GF-D8 (cell line): Measurements from ENCODE around the gene TTLL11.
"Not testable (repeated sequence)": the region's sequence is repeated elsewhere in the genome, so short reads cannot be mapped to it uniquely, and the experiment has no call there.

Experiments used
- DNase-seq: peaks from one replicate; lab custom pipeline; 2025; lab: John Stamatoyannopoulos, UW

TTLL11 gene

GRCh38 chr9:122125158-122125508 lies 32.0 kb upstream of the TTLL11 start:
- no peak for DNase-seq

DNA sequence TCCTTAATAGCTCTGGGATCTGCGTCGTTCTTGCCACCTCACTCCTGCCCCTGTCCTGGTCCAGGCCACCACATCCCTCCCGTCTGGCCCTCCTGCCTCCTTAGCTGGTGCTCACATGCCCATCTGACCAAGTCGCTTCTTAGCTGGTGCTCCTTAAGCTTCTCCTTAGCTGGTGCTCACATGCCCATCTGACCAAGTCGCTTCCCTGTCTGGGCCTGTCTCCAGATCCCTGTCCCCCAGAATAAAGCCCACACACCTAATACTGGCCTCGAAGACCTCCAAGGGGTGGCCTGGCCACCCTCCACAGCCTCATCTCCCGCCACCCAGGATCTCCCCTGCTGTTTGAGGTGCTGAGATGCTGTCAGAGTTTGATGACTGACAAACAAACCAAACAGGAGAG lies 31.4 kb upstream of the TTLL11 start:
- no peak for DNase-seq

DNA sequence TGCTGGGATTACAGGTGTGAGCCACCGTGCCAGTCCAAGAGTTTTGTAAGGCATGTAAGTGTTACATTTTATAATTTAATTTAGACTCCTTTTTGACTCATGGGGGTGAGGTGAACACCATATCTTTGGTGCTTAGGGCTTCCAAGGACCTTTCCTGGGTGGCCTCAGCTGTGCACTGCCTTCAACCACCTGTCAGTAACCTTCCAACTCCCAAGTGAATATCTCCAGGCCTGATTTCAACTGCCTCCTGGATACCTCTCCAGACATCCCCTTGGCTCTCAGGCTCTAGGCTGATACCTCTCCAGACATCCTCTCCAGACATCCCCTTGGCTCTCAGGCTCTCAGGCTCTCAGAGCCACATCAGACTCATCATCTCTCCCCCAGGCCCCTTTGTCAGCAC lies 30.9 kb upstream of the TTLL11 start:
- DNase-seq = no peak

GRCh38 chr9:122122903-122123632 lies 30.0 kb upstream of the TTLL11 start:
- no peak for DNase-seq

- DNase-seq = no peak
These were observed 29.4 kb upstream of the TTLL11 start for GRCh38 chr9:122122468-122122867.

DNA sequence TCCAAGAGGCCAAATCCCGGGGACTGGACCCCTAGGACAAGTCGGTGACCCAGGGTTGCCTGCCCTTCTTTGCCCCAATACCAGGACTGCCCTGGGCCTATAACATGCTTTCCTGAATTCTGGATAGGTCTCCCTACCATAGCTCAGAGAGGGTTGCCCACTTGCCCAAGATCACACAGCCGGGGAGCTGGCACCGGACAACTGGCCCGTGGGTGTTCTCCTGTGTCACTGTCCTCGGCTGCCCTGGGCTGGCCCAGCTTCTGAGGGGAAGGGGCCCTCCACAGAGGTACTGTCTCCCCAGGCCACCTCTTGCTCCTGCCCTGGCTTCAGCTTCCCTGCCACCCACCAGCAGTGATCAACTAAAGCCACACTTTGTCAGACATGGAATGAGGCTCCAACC lies 28.8 kb upstream of the TTLL11 start:
- DNase-seq = no peak

DNA sequence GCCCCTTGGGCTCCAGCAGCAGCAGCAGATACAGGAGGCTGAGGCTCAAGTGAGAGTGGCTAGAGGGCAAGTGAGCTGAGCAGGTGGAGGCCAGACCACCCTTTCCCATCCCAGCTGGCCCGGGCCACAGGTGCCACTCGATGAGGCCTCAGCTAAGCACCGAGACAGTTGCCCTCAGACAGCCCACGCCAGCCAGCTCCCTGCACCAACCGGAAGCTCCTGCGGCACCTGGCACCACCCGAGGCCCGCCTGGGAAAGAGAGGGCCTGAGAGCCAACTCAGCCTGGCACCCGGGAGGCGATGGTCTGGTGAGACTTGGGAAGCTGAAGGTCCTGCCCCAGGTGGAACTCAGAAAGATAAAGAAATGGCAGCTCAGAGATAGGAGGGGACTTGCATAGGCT lies 28.3 kb upstream of the TTLL11 start:
- no peak for DNase-seq

GRCh38 chr9:122120316-122121071 lies 27.4 kb upstream of the TTLL11 start:
- no peak for DNase-seq

DNA sequence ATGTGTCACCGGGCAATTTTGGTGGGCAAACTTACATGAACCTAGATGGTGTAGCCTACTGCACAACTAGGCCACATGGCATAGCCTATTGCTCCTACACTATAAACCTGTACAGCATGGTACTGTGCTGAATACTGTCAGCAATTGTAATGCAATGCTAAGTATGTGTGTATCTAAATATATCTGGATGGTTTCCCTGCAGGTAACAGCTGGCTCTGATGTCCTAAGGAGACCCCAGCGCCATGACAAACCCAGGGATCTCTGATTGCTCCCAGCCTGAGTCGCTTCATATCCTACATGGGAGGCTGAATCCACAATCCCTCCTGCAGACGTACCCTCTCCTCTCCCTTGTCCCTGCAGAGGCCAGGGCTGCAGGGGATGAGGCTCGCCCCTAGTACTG lies 26.6 kb upstream of the TTLL11 start:
- DNase-seq = no peak

DNA sequence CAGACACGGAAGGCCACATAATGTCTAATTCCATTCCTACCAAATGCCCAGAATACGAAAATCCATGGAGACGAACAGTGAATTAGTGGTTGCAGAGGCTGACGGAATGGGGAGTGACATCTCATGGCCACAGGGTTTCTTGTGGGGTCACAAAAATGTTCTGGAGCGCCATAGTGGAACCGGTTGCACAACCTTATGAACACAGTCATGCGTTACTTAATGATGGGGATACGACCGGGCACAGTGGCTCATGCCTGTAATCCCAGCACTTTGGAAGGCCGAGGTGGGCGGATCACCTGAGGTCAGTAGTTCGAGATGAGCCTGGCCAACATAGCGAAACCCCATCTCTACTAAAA lies 26.0 kb upstream of the TTLL11 start:
- no peak for DNase-seq

DNA sequence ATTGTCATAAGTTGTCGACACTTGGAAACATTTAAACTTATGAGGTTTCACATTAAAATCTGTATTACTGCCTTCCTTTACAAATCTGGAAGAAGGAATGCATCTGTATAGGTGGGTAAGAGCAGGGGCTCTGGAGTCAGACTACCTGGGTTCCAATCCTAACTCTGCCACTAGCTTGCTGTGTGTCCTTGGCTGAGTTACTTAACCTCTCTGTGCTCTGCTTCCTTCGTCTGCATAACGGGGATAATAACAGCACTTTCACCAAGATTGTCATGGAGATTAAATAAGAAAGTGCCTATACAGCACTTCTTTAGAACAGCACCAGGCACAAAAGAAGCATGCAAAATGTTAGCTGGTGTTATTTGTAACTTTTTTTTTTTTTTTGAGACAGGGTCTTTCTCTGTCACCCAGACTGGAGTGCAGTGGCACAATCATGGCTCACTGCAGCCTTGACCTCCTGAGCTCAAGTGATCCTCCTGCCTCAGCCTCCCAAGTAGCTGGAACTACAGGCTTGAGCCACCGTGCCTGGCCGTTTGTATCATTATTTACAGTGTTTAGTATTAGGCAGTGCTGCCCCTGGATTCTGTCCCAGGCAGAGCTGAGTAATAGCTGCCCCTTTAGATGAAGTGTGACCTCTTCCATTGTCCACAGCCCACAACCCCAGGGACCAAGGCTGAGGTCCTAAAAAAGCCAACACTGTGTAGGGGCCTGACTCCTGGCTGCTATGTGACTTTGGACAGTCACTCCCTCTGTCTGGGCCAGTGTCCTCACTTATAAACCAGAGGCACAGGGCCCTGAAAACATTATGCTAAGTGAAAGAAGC lies 25.4 kb upstream of the TTLL11 start:
- no peak for DNase-seq

- not testable (repeated sequence) for DNase-seq
These were observed 24.1 kb upstream of the TTLL11 start for GRCh38 chr9:122117241-122117640.

DNA sequence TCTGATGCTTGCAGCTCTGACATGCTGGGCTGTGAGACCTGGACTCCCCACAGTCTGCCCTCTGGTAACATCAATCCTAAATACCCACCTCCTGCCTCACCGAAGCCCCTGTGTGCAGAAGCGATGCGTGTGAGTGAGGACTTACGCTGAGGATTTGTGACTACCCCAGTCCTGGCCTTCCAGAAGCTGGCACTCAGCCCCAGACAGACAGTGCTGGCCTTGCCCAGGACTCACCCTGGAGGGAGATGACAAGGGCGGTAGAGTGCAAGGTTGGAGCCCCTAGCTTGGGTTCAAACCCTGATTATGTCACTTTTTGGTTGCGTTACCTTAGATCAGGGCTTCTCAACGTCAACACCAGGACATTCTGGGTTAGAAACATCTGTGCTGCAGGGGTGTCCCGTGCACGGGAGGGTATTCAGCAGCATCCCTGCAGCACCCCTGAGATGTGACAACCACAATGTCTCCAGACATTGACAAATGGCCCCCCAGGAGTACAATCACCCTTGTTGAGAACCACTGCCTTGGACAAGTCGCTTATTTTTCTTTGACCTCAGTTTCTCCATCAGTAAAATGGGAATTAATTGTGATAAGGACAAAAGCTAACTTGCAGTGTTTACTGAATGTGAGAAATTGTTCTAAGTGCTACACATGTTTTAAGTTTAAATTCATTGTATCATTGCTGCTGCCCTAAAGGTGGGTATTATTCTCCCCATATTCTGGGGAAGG lies 23.5 kb upstream of the TTLL11 start:
- no peak for DNase-seq

DNA sequence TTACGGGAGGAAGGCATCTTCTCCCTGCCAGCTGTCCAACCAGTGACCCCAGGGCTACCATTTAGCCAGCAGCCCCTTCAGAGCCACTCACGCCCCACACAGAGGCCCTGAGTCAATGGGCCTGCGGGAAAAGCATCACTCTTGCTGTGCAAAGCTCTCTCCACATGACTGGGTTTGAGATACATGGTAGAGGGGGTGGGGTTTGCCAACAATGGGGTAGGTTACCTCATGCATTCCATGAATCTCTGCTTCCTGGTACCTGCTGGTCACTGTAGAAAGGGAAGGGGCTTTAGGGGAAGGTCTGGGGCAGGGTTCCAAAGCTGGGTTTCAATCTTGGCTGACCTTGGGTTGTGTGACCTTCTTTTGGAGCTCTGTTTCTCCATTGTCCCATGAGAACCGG lies 22.9 kb upstream of the TTLL11 start:
- DNase-seq = no peak

- DNase-seq = no peak
These were observed 22.3 kb upstream of the TTLL11 start for GRCh38 chr9:122115176-122116035.

DNA sequence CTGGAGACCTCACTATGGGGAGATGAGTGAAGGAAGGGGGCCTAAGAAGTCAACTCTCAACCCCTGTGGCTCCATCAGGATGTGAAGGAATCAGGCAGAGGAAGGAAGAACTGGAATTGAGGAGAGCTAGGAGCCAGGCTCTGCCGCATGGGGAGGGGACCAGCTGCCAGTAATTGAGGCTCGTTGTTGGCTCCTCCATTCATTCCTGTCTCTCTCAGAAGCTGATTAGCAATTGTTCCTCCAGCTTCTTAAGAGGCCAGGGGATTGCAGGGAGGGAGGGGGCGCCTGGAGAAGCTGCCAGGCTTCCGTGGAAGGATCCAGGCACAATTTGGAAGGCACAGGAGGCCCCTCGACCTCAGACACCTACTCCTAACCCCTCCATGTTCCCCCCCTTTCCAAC lies 20.5 kb upstream of the TTLL11 start:
- no peak for DNase-seq

GRCh38 chr9:122112238-122112637 lies 19.1 kb upstream of the TTLL11 start:
- DNase-seq = no peak

GRCh38 chr9:122111413-122112085 lies 18.4 kb upstream of the TTLL11 start:
- DNase-seq = no peak

GRCh38 chr9:122110100-122110833 lies 17.2 kb upstream of the TTLL11 start:
- no peak for DNase-seq
